Hypothalamus (tissue), 51 donors: ENCODE results near the gene PRRT4.

Experiments used
- DNase-seq, 51 donors: peaks; one replicate each; lab custom pipeline; 2025; lab: John Stamatoyannopoulos, UW

PRRT4 gene

DNA sequence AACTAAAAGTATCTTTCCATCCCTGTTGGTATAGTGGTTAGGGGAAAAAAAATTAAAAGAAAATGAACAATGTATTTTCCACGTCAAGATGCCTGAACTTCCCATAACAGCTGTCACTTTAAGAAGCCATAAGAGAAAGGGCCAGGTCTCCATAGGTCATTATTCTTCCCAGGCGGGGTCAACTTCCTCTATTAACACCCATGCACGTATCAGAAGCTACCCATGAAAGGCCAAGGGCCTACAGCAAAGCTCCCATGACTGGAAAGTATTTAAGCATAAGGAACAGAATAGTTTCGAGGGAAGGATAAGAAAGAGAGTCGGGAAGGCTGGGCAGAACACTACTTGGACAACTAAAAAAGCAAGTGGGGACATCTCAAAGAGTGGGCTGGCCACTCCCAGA is 57.8 kb downstream of the PRRT4 start:
- no peak for DNase-seq

DNA sequence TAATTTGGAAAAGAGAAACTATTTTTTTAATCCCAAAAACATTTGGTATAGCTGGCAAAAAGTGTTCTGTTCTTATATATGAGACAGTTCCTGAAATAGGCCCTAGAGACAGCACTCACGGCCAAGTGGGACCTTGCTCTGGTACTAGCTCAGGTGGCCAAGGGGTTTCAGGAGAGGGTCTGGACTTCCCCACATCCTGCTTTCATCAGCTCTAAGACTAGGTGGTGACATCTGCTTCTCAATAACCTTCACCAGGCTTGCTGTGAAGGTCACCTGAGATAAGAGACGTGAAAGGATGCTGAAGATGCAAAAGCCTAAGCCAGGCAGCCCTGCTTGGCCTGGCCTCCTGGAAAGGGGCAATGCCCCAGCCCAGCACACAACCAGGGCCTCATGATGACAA is 58.4 kb downstream of the PRRT4 start:
- DNase-seq, result no peak

- peak in 3 of 51 donors; percentile 3 to 20 (median 10) for DNase-seq
Observed at GRCh38 chr7:128302139-128302538, 59.4 kb downstream of the PRRT4 start.
